Measurements from ENCODE around the gene NEDD4L.
"Not testable (repeated sequence)": the region's sequence is repeated elsewhere in the genome, so short reads cannot be mapped to it uniquely, and the experiment has no call there.

NEDD4L gene

GRCh38 chr18:58027341-58027740 is 16.7 kb upstream of the NEDD4L start:
- DNase-seq, result no peak

DNA sequence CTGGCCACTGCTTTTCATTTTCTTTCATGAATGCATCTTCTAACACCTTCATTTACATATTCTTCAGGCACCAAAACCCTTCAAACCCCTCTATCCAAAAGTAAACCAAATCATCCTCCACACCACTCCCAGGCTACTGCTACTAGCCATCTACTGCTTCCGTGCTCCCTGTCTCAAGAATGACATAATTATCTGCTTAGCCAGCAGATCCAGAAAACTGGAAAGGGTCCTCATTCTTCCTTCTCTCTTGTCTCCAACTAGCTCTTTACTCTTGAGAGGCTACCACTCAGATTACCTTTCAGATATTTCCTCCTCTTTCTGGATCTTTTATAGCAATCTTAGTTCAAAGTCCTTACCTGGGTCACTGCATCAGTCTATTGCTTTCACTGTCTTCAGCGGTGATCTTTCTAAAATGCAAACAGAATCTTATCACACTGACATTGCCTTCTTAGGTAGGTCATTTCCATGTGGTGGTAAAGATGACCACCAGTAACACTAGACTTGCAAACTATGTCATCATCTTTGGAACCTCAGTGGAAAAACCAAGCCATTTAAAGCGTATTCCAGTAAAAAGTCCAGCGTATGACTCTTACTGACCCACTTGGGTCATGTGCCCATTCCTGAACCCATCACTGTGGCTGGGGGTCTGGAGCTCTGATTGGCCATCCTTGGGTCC is 15.8 kb upstream of the NEDD4L start:
- no peak for DNase-seq

- no peak for DNase-seq
Observed at GRCh38 chr18:58032233-58032632, 11.8 kb upstream of the NEDD4L start.

DNA sequence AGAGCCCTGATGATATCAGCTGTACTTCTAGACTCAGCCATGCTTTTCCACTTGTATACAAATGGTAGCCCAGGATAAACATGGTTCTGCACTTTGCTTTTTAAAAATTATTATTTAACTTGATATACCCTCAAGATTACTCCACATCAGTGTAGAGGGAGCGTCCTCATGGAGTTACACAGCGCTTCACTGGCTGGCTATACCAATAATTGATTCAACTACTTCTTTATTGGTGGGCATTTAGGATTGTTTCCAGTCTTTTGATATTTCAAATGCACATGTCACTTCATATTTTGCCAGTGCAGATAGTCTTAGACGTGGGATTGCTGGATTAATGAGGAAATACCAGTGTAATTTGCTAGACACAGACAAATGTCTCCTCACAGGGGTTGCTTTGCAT is 10.8 kb upstream of the NEDD4L start:
- no peak for DNase-seq

DNA sequence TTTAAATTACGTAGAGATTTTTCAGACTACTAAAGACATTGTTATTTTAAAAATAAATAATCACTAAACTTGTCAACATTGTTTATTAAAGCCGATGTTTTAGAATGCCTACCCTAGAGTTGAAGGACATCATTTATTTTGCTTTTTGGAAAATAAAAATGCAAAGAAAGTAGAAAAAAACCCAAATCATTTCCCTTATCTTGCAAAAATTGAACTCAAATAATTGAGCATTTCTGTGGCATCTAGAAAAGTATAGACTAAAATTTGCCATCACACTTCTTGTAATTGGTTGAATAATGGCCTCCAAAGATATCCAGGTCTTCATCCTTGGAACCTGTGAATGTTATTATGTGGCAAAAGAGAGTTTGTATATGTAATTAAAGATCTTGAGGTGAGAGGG is 9.7 kb upstream of the NEDD4L start:
- no peak for DNase-seq

- no peak for DNase-seq
Observed at GRCh38 chr18:58037163-58037562, 6.9 kb upstream of the NEDD4L start.

GRCh38 chr18:58038063-58038462 is 6.0 kb upstream of the NEDD4L start:
- no peak for DNase-seq

DNA sequence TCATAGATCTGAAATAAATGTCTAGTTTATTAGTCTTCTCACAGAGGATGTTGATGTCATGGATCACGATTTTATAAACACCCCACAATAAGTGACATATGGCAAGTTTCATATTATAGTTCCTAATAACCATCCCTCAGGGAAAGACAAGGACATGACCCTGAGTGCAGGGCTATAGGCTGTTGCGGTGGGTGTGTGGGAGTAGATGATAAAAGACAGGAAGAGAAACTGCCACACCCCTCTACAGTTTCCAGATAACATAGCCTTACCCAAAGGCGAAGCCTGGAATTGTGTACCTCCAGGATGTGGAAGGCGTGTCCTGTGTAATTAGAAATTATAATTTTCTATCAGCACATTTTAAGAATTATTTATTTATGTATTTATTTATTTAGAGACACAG is 2.4 kb upstream of the NEDD4L start:
- no peak for DNase-seq

GRCh38 chr18:58042826-58043490 is 1.1 kb upstream of the NEDD4L start:
- DNase-seq, result no peak

DNA sequence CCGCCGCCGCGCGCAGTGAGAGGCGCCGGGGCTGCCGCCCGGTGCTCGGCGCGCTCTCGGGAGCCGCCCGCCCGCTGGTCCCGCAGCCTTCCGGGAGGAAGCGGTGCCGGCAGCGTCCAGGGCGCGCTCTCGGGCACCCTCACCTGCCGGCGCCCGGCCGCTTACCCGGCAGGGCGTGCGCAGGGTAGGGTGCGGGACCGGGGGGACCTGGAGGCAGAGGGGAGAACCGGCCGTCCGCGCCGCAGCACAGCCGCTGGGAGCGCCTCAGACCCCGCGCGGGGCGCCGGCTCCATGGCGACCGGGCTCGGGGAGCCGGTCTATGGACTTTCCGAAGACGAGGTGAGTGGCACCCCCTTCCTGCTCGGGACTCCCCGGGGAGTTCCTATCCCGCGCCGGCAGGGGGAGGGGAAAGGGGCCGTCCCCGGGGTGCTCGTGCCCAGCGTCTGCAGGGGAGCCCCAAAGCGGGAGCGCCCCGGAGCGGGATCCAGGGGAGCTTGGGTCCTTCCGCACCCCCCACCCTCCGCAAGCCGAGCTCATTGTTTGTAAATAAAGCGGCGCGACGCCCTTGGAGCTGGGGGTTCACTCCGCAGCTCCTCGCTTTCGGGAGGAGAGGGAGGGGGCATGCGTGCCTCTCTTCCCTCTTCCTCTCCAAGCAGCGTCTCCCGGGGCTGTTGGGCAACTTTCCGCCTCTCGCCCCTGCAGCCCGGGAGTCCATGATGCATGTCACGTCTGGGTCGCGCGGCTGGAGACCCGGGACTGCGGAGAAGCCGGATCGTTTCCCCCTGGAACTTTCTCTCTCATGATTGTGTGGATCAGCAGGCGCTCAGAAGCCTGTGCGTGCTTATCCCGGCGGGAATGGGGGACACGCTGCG is 580 bp downstream of the NEDD4L start:
- no peak for DNase-seq

DNA sequence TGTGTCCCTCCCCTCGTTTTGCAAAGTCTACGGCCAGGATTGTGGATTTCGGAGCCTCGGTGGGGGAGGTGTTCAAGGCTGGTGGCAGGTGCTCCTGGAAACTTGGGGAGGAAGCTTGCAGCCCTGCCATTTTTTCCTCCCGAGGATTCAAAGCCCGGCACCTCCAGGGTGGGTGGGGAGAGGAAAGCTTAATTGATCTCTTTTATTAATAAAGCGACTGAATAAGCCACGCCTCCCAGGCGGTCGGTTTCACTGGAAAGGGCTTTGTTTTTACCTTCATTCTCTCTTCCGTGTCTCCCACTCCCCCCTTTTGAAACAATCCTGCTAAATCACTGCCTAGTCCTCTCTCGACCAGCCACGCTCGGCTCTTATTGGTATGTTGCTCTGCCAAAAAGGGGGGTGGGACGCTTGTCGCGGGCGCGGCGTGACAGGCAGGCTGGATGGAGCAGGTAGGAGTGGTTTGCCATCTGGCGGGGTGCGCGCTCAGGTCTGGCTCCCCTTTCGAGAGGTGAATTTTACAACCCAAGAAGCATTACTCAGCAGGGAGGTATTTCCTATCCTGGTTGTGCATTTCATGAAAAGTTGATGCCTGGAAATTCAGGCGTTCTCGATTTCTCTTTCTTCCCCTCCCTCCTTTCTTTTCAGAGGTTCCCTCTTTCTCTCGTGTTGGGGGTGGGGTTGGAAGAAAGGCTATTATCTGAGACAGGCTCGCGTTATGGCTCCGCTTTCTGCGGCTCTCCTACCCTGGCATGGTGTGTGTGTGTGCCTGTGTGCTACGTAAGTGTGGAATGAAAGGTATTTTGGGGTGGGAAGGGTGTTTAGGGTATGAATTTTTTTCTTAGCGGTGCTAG is 1.4 kb downstream of the NEDD4L start:
- no peak for DNase-seq

GRCh38 chr18:58046093-58046793 is 2.2 kb downstream of the NEDD4L start:
- no peak for DNase-seq

DNA sequence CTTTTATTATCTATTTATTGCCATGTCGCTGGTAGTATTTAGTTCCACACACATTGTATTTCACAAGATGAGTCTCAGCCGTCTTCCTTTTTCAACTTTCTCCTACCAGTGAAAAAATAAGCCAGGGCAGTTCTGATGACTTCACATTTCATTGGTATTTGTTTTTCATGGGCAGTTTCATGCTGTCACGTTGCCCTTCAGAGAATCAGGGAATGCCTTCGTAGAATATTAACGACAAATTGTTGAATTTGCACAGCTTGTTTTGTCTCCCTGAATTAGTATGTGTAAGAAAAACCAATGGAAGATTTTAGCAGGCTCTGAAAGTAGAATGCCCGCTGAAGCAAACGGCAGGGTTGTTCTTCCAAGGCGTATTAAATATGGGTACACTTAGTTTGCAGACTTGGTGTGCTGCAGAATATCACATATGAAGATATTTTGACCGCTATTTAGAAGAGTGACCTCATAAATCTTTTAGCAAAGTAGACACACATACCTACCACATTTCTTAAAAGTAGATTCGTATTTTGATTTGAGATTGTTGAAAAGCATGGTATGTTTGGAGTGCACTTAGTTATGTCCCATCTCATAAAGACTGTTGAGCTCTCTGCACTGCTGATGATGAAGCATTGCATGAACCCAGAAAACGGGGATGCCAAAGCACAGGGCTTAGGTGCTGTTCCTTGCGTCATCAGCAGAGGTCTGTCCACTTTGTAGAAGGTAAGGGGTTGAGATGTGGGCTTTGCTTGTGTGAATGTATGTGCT is 2.9 kb downstream of the NEDD4L start:
- DNase-seq, result no peak

- no peak for DNase-seq
Observed at GRCh38 chr18:58047556-58047882, 3.5 kb downstream of the NEDD4L start.

DNA sequence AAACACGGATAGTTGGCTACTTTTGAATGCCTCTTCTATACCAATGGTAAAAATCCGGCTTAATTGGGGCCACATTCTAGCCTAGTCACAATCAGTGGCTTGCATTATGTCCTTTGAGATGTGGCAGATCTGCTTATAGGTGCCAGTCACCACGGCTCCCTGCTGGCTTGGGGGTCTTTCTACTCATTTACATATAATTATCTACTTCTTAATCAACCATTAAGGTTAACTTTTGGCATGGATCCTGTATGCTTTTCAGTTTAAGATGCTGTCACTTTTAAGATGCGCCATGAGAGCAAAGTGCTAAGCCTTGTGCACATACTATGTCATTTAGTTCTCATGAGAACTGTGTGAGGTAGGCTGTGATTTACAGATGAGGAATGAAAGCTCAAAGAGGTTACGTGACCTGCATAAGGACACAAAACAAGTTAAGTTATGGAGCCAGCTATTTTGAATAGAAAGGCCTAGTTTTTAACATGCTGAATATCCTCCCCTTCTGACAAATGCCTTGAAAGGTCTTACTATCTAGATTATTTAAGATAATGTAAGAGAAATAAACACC is 4.1 kb downstream of the NEDD4L start:
- DNase-seq, result no peak

- no peak for DNase-seq
Observed at GRCh38 chr18:58049000-58049688, 5.1 kb downstream of the NEDD4L start.

DNA sequence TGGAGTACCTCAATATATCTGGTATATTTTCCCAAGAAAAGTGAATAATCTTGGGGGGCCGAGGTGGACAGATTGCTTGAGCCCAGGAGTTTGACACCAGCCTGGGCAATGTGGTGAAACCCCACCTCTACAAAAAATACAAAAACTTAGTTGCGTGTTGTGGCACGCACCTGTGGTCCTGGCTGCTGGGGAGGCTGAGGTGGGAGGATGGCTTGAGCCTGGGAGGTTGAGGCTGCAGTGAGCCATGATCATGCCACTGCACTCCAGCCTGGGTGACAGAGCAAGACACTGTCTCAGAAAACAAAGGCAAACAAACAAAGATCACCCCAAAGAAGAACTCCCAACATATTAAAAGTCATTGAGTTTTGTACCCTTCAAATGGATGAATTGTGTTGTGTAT is 6.9 kb downstream of the NEDD4L start:
- not testable (repeated sequence) for DNase-seq

DNA sequence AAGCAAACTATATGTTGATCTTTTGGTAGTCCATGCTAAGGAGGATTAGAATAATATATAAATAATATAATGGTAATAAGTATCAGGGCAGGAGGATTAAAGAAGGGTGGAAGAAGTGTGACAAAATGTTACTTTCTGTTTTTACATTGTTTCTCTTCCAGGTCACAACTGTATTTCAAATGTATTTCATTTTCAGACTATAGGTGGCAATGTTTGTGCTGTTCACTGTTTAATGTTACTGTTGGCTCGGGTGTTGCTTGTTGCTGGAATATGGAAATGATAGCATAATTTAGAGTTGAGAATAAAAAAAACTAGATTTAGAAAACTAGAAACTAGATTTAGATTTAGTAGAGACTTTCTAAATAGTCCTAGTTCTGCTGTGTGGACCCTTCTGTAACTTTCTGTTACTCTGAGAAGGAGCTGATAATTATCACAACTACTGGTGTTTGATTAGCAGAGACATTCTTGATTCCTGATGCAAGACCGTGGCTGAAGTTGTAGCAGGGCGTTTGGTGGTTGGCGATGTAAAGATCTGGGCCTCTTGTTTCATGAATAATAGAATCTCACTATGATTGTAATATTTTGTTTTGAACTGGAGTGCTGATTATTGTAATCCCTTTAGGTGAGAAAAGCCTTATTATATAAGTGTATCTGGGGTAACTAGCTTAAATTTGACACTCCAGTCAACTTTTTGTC is 7.9 kb downstream of the NEDD4L start:
- no peak for DNase-seq

- DNase-seq, result no peak
Observed at GRCh38 chr18:58052960-58053359, 8.9 kb downstream of the NEDD4L start.

Data from GF-D8 (cell line).